ENCODE results near the gene YY1AP1. TPM values are rescaled to one million over a fixed set of nuclear protein-coding genes. Genes with fewer than 3 reads are reported as not detected.

Gene YY1AP1
- total and polyA plus RNA-seq, 10 of the 15 experiments (the other 5 are each of a cell fraction or from before 2014, with no cell fraction given): 13.2 to 118 (median 40.5) TPM

- TF ChIP-seq CTCF (IDR thresholded peaks at IDR 0.05 in 2 of 3, conservative IDR thresholded peaks at IDR 0.05 in 1 of 3; ENCODE audit: control insufficient read depth in 2 of 3, extremely low read depth in 1 of 3, insufficient read depth in 1 of 3, low read depth in 3 of 3, low read length in 3 of 3) (no peak), STAT1 (conservative IDR thresholded peaks at IDR 0.05) (no peak), TCF7 (IDR thresholded peaks at IDR 0.05; ENCODE audit: borderline replicate concordance) (no peak), BCL11A (IDR thresholded peaks at IDR 0.05; ENCODE audit: low read depth, low read length) (no peak), JUND (IDR thresholded peaks at IDR 0.05; ENCODE audit: low read depth, low read length) (no peak)
Observed at GRCh38 chr1:155650231-155650757, 38.3 kb downstream of the YY1AP1 start (continued).

GRCh38 chr1:155649676-155650075 lies 38.9 kb downstream of the YY1AP1 start:
- RAD21 ChIA-PET (ENCODE audit: unreplicated experiment): no interaction called here
- BruUV-seq (replicated peaks): no TSS peak
- POLR2A ChIA-PET: no interaction called here
- SMC1A ChIA-PET (ENCODE audit: uncharacterized antibody, unreplicated experiment): no interaction called here
- Histone ChIP-seq H3K4me1 (ENCODE audit: control insufficient read depth, insufficient read depth, low read length) (no peaks in the 10 kb centered on the region), H3K27me3 (replicated peaks in 1 of 2; ENCODE audit: control insufficient read depth in 2 of 2, insufficient read depth in 2 of 2, low read length in 1 of 2) (no peaks in the 10 kb centered on the region), H3K4me2 (ENCODE audit: control insufficient read depth, insufficient read depth) (no peak overlapping the region), H4K20me1 (ENCODE audit: control insufficient read depth, insufficient read depth) (no peaks in the 10 kb centered on the region), H3K4me3 (no peak overlapping the region), H3K27ac (ENCODE audit: control insufficient read depth, insufficient read depth) (no peak overlapping the region), H3K79me2 (ENCODE audit: control insufficient read depth, insufficient read depth, low read length) (no peaks in the 10 kb centered on the region), H3K9ac (ENCODE audit: control insufficient read depth, insufficient read depth, low read length) (no peak overlapping the region), H3K36me3 (ENCODE audit: control insufficient read depth in 2 of 2, insufficient read depth in 2 of 2, low read length in 1 of 2) (no peaks in the 10 kb centered on the region), H3K9me3 (replicated peaks; ENCODE audit: control insufficient read depth, insufficient read depth, low read length) (peaks cover 4% of the 10 kb centered on the region; the same call in 1 of the 3 replicates), H2AFZ (ENCODE audit: control insufficient read depth, low read depth, low read length) (no peak overlapping the region)
- in situ Hi-C loops (cut with MboI) (no loop called here), intact Hi-C loops (cut with micrococcal nuclease; ENCODE audit: unreplicated experiment) (no loop called here)
- FAIRE-seq: no peak
- CTCF ChIA-PET: no interaction called here
- no peak for DNase-seq (ENCODE audit: low read depth, low spot score)
- no peak for TF ChIP-seq SIN3A (IDR thresholded peaks at IDR 0.05; ENCODE audit: low read depth, low read length)
- TF ChIP-seq BHLHE40 (IDR thresholded peaks at IDR 0.05; ENCODE audit: borderline replicate concordance in 1 of 2, low read depth in 2 of 2, low read length in 1 of 2): no peak
- TF ChIP-seq CHD4 (IDR thresholded peaks at IDR 0.05): no peak
- TF ChIP-seq ZSCAN29 (IDR thresholded peaks at IDR 0.05): no peak
- no peak for TF ChIP-seq ATF7 (IDR thresholded peaks at IDR 0.05; ENCODE audit: low read depth)
- no peak for TF ChIP-seq CREB1 (IDR thresholded peaks at IDR 0.05; ENCODE audit: low read depth)
- no peak for TF ChIP-seq ZNF217 (IDR thresholded peaks at IDR 0.05)
- TF ChIP-seq MEF2B (IDR thresholded peaks at IDR 0.05; ENCODE audit: partially characterized antibody, poor library complexity, severe bottlenecking): no peak
- no peak for TF ChIP-seq BCL11A (IDR thresholded peaks at IDR 0.05; ENCODE audit: low read depth, low read length)
- no peak for TF ChIP-seq ZBTB33 (IDR thresholded peaks at IDR 0.05)
- TF ChIP-seq ZNF687 (IDR thresholded peaks at IDR 0.05): no peak
- no peak for TF ChIP-seq SREBF1 (IDR thresholded peaks at IDR 0.05; ENCODE audit: low read length)
- no peak for TF ChIP-seq ETV6 (conservative IDR thresholded peaks at IDR 0.05 in 1 of 2, IDR thresholded peaks at IDR 0.05 in 1 of 2; ENCODE audit: borderline replicate concordance in 1 of 2, low read depth in 1 of 2)
- no peak for ATAC-seq
